Activated gamma-delta T cell treated with anti-CD3 and anti-CD28 coated beads, Interleukin-2, amount 50 U/mL, for 16 hours (primary cell): ENCODE results near the gene SLC39A3.

ENCODE experiments used
- DNase-seq: peaks from one replicate; pipeline ENCODE4 v3.0.0-alpha.2; 2020; ENCODE audit warnings: low read depth

The SLC39A3 gene, protein sequence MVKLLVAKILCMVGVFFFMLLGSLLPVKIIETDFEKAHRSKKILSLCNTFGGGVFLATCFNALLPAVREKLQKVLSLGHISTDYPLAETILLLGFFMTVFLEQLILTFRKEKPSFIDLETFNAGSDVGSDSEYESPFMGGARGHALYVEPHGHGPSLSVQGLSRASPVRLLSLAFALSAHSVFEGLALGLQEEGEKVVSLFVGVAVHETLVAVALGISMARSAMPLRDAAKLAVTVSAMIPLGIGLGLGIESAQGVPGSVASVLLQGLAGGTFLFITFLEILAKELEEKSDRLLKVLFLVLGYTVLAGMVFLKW

DNA sequence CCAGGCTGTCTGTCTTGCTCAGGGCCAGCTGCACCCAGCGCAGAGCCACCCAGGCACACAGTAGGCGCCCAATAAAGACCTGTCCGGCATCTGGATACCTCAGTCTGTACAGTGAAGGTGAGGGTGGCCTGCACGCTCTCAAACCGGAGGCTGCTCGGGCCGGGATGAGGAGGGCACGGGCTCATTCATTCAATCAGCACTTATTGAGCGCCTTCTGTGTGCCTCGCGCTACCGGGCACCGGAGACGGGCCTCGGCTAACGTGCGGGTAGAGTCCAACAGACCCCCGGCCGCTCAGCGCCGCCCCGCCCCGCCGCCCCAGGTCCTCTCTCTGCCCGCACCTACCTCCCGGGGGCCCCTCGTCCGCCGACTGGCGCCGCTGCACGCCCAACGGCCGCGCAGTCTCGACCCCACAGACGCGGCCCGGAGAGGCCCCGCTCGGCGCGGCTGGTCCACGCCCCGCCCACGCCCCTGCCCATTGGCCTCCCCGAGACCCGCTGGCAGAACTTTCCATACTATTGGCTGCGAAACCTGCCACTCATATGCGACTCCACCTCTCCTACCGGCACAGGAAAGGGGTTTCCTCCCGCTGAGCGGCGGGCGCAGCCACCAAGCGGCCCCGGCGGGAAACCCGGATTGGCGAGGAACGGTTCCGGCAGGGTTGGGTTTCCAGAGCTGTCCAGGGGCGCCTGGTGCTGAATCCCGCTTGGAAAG lies at the start of gene SLC39A3:
Gene SLC39A3 (minus strand): TSS at position 416 of the 712 bp plus-strand sequence. CDS start 2,760 bp downstream, outside the sequence.
- peak; percentile 100 for DNase-seq

DNA sequence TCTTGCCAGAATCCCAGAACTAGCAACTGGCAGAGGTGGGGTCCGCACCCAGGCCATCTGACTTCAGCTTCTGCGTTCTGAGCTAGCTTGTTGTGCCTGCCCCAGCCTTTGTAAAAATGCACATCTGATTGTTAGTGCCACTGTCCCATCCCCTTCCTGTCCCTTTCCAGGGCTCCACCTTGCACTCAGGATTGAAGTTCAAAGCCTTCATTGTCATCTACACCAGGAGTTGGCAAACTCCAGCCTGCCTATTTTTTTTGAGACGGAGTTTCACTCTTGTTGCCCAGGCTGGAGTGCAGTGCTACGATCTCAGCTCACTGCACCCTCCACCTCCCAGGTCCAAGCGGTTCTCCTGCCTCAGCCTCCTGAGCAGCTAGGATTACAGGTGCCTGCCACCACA lies 48.4 kb upstream of the SLC39A3 start:
- no peak for DNase-seq

DNA sequence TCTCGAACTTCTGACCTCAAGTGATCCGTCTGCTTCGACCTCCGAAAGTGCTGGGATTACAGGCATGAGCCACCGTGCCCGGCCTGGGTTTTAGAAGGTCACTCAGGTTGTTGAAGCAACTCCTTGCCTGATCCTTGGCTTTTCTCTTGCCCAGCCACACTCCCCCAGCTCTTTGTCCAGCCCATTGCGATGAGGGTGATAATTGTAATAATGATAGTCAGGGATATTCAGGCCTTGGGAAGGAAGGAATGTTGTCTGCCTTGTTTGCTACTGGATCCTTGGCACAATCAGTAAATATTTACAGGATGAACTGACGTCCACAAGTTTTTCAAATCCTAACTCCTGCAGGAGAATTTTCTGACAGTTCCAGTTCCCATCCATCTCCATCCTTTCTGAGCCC lies 47.3 kb upstream of the SLC39A3 start:
- no peak for DNase-seq

DNA sequence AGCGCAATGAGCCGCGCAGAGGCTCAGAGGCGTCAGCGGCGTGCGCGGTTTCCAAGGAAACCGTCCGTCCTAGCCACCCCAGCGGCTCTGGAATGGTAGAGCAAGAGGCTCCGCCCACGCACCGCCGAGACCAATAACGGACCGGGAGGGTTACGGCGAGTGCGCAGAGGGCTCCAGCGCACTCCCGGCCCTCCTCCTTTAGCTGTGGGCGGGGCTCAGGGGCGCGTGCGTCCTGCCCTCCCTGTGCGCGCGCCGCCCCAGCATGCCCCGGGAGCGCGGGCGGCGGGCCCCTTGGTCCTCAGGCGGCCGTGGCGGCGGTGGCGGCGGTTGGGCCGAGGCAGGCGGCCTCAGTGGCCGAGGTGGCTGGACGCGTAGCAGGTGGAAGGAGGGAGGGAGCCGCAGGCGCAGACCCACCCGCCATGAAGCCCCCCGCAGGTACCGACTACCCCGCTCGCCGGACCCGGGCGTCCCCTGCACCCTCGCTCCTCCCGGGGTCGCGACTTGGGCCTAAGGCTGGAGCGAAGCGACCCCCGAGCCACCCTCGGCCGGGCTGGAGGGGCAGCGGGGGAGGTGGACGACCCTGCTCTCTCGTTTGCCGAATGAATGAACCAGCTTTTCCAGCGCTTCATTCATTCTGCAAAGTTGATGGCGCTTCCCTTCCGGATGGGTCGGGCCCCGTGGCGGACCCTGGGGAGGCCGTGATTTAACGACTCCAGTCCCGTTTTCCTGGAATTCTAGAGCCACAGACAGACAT lies 45.6 kb upstream of the SLC39A3 start, which contains the start of gene THOP1:
Gene THOP1 (plus strand): TSS at position 260 of the 754 bp plus-strand sequence. CDS start 160 bp downstream, at position 420.
- DNase-seq, result peak; percentile 98

DNA sequence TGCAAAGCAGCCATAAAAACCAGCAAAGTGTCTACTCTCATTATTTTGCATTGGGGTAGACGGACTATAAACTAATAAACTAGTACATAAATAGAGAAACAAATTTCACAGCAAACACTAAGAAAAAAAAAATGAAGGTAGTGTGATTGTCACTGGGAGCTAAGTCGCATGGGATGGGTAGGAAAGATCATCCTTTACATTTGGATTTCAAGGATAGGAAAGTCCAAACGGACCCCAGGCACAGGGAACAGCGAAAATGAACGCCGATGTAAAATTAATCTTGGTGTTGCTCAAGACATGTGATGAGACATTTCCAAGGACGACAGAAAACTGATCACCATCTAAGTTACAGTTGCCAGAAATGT lies 43.9 kb upstream of the SLC39A3 start:
- no peak for DNase-seq

DNA sequence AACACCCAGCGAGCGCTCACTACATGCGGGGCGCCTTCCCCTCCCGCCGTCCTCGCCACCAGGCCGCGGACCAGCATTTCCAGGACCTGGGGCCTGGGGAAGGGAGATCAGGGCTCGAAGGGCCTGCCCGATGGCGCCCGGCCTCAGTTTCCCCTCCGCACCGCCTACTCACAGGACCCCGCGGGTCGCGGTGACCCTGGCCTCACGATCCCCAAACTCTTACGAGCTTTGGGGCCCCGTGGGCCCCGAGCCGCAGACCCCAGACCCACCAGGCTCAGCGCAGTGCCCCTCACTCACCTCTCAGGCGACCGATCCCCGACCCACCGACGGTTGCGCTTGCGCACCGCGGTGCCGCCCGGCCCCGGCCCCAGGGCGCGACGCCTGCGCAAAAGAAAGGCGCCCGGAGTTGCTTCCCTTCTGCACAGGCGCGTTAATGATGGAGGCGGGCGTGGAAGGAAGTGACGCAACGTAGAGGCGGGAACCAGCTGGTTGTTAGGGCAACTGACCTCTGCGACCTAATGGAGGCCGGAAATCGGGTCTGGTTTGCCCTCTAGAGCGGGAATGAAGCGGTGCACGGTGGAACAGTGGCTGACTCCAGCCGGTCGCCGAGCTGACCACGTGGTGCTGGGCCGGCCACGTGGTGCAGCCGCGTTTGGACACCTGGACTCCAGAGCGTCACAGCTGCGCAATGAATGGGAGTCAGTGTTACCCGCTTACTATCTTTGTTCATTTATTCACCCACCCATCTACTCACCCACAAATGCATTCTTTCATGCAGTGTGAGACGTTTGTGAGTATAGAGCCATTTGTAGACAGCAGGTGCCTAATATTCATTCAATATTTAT lies 43.3 kb upstream of the SLC39A3 start, which contains the start of gene SGTA:
Gene SGTA (minus strand): TSS at position 338 of the 845 bp plus-strand sequence. CDS start 14,205 bp downstream, outside the sequence.
- DNase-seq, result peak; percentile 93

DNA sequence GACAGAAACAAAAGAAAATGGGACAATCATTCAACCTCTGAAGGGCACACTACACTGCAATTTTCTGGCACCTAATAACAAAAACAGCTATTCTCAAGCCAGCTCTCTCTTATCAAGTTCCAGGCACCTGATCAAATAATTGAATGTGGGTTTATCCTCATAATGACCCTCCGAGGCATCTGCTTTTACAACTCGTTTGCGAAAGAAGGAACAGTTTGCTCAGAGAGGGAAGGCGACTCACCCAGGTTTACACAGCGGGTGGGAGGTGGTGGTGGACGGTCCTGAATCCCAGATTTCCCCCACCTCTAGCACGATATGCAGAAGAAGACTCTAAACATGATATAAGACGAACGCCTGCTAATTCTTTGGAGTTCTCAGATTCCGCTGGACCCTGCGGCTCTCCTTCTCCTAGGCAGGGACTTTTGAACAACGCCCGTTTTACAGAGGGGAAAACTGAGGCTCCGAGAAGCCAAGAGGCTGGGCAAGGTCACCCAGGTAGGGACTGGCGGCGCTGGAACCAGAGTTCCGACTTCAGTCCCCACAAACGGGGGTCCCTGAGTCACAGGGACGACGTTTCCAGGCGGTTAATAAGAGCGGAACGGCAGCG lies 42.6 kb upstream of the SLC39A3 start:
- DNase-seq, result no peak

DNA sequence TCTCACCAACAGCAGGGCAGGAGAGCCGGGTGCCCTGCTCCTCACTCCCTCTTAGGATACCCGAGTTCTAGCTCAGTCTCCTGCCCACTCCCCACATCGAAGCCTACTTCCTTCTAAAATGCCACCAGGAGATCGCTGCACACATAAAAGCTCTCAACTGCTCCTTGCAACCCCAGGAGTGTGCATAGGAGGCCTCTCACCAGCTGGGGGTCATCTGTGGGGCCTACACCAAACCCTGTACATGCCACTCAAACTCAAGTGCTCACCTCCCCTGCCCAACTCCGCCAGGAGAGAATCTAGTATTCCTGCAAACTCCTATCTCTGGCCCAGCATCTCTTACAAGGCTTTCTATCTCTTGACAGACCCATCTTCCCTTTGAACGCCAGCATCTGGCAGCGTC lies 40.5 kb upstream of the SLC39A3 start:
- DNase-seq, result no peak

DNA sequence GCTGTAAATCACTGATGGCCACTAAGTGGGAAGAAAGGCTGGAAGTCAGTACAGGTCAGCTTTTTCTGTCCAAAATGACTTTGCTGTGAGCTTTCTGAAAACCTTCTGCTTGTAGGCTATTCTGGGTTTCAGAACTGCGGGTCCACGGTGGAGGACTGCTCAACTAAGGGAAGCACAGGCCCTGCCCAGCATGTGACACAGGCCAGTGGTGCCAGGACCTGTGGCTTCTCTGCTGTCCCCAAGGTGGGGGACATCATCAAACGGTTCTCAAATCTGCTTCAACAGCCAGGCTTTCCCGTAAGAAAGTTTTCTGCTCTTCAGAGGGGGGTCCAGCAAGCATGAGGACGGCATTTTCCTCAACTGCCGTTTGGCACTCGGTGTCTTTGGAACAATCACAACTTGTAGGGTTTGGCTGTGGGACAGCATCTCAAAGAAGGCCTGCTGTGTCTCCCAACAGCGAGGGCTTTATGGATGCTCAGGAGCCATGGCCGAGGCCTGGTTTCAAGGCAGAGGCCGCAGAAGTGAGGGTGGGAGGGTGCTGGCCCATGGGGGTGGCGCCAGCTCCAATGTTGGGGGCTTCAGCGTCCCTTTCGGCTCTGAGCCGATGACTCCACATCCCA lies 39.4 kb upstream of the SLC39A3 start:
- no peak for DNase-seq

DNA sequence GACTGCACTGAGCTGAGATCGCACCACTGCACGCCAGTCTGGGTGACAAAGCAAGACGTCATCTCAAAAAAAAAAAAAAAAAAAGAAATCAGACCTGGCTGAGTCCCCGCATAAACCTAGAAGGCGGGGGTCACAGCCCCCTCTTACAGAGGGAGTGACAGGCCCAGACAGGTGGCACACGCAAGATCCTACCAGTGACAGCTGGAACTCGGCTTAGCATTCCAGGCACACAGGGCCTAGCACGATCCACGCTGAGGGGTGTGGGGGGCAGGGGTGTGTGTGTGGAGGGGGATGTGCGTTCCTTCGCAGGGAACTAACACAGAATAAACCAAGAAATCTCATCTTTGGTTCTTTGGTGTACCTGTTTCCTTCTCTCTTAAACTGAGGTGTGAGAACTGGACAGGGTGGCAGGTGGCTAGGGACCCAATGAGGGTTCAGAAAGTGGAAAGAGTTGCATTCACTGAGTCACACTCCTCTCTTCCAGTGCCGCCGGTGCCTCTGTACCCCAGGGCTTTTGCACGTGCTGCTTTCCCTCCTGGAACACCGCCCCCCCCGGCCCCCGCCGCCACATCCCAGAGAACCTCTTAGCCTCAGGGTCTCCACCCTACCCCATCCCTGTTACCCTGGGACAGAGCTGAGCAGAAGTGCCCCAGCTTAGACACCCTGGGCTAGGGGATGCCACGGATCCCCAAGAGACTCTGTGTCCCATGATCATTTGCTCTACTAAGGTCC lies 38.3 kb upstream of the SLC39A3 start:
- DNase-seq, result no peak

DNA sequence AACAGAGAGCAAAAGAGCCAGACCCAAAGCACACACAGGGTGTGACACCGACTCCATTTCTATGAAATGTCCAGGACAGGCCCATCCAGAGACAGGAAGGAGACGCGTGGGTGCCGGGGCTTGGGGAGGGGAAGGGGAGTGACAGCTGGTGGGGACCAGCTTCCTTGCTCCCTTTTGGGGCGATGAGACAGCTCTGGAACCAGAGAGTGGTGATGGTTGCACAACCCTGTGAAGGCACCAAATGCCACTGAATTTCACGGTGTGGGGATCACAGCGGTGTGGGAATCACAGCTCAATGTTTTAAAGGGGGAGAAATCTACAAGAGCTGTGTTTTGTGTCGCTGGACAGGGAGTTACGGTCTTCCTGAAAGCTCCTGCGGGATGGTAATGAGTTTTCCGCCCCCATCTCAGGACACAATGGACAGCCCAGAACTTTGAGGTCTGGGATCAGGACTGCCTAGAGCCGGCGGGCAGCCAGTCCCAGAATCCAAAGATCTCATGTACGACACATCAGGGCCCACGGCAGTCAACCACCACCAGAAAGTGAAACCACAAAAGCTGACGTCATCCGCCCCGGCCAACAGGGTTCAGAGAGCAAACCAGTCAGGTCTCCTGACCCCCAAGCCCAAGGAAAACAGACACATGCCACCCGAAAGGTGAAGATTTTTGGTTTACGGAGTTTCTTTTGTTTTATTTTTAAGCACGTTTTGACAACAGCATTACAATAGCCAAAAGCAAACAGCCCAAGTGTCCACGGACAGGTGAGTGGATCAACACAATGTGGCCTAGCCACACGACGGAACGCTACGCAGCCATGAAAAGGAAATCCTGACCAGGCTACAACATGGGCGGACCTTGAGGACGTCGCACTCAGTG lies 36.0 kb upstream of the SLC39A3 start:
- peak; percentile 48 for DNase-seq

DNA sequence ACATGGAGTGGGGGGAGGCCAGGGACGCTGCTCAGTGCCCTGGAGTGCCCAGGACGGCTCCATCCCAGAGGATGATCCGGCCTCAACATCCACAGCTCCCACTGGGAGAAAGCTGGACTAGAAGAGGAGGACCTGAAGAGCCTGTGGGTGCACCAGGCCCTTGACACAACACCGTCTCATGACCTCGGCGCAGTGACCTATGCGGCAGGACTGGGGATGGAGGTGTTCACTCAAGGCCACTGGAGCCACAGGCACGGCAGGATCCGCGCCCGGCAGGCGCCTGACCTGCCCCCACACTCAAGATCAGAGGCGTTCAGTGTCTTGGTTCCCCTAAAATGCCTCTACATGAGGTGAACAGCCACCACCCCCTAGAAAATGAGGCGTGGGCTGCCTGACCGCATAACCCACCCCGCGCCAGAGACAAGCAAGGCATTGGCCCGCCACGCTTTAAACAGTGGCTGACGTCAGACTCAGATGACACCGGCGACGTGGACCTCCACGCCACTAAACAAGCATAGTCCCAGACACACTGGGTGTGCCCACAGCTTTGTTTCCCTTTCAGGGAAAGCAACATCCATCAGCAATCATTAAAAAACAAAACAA lies 35.2 kb upstream of the SLC39A3 start:
- no peak for DNase-seq

DNA sequence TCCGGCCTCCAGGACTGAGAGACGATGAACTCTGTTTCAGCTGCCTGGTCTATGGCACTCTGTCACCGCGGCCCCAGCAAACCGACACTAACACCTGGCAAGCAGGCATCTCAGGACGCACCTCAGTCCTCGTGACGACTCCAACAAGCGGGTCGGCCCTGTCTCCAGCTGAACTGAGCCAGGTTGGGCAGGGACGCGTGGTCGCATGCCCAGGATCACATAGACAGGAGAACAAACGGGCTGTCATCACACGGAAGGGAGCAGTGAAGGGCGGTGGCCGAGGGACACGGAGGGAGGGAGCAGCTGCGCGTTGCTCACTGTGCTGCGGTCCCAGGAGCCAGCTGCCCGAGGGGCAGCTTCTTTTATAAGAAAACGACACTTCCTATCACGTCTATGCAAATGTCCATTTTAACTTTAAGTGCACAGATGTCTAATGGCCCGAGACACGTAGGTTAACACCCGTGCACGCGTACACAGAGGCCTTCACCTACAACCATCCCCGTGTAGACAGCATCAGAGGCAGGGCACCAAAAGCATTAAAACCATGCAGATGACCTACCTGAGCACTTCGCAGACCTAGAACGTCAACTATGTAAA lies 34.4 kb upstream of the SLC39A3 start:
- no peak for DNase-seq

DNA sequence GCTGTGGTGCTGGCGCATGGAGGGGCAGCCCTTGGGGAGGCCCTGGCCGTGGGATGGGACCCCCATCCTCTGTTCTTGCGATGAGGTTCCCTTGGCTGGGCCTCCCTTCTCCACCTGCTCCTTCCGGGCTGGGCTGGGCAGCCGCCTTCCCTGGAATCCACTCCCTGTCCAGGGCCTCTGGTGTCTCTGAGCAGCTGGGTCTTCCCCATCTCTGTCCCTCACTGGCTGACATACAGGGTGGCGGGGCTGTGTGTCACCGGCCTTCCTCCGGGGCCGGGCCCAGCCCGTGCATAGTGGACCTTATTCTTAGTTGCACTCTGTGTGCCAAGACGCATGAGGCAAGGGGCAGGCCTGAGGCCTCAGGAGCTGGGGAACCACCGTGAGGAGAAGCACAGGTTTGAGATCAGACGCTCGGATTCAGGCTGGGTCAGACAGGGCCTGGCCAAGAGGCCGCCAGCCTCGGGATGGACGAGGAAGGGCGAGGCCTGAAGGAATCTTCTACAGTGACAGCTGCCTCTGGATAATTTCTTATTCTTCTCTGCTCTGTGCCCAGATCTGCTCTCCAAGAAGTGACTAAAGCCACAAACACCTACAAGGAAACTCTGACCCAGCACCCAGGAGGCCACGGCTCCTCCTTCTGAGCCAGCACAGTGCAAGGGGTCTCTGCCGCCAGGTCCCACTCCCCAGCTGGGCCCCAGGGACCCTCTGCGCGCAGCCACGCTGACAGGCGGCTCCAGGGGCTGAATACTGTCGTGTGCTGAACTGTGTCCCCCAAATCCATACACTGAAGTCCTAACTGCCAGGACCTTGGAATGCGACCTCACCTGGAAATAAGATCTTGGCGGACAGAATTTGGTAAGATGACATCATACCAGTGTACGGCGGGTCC lies 32.2 kb upstream of the SLC39A3 start:
- DNase-seq, result no peak

DNA sequence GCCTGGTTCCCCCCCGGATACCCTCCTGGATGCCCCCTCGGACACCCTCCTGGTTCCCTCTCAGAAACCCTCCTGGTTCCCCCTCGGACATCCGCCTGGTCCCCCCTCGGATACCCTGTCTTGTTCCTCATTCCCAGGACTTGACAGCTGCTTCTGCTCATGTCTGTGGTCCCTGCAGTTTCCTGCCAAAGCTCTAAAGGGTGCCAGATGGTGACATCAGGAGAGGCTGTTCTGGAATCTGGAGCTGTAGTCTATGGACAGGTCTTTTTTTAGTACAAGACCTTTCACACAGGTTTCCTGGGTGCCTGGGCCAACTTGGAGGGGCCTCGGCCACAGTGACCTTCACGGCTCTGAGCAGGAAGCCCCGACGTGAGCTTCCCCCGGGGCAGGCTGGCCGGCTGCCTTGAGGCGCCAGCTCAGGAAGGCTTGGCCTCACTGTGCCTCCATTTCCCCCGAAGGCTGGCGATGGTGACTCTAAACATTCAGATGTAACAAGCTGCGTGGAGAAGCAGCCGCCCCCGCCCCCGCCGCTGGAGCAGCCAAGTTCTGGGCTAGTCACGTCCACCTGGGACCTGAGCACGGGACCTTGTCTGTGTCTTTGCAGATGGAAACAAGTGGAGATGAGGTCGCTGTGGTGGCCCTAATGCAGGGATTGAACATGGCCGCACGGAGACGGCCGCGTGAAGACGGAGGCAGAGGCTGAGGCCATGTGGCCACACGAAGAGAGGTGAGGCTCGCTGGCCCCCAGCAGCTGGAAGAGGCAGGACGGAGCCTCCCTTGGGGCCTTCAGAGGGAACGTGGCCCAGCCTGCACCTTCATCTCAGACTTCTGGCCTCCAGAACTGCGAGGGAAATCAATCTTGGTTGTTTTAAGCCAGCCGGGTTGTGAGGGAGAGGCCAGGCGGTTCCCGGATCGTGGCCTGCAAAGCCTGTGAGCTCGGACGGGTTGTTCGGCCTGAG lies 30.5 kb upstream of the SLC39A3 start:
- DNase-seq, result no peak

DNA sequence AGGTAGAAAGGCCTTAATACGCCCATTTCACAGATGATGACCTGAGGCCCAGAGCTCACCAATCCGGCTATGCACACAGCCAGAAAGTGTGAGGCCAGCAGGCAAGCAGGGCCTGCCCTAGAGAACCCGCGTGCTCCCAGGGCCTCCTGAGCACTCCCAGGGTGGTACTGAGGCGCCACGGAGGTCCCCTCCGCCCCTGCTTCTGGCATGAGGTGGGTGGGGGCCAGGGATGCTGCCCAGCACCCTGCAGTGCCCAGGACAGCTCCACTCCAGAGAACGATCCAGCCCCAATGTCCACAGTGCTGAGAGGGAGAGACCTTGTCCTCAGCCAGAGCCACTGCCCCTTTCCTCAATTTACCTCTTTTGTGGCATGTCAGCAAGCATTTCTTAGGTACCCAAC lies 29.4 kb upstream of the SLC39A3 start:
- no peak for DNase-seq
